H1 (cell line): Measurements from ENCODE around the gene OR52A5. TPM values are rescaled to one million over a fixed set of nuclear protein-coding genes. Genes with fewer than 3 reads are reported as not detected.

Source experiments
- USF2 ChIP-seq: IDR thresholded peaks from 2 replicates; pipeline ENCODE4 v1.6.1; 2011; ENCODE audit warnings: low read length, improper control_type of control experiment
- polyA plus RNA-seq, 7 experiments: library from polyadenylated mRNA; depleted of rRNA in 3 of 7; stranded (reverse) in 5 of 7; unstranded in 2 of 7; fragments of >200 nt in 5 of 7; fragments of 200-250 nt in 2 of 7; gene quantifications; 1 replicate in 5 of 7; 2 replicates in 1 of 7; 4 replicates in 1 of 7; pipeline versions ENCODE4 v1.2.1 to v1.2.3, GENCODE V29; 2011 to 2013; ENCODE audit warnings: missing spikeins in 2 of 7, mixed read lengths in 2 of 7
- total RNA-seq: library from RNA; stranded (reverse); fragmentation: NEBNext Ultra II Directional; extraction: Animal tissue kit (Norgen Biotek cat#: 25700); gene quantifications from 2 replicates; pipeline ENCODE4 v1.2.1, GENCODE V29; 2021

The OR52A5 gene
- total and polyA plus RNA-seq, 2 of the 8 experiments (the other 6 are each of a cell fraction or from before 2014, with no cell fraction given), result 0.02 to 0.11 TPM

- no peak for TF ChIP-seq USF2
Observed at GRCh38 chr11:5153574-5154431, 15.6 kb upstream of the OR52A5 start (continued).
